Liver (tissue), 9 donors: Measurements from ENCODE around the gene SAP30. TPM values are rescaled to one million over a fixed set of nuclear protein-coding genes. Genes with fewer than 3 reads are reported as not detected.

ENCODE experiments used
- DNase-seq: peaks from one replicate; pipeline ENCODE4 v3.0.0-alpha.2; 2017; ENCODE audit warnings: low spot score
- H3K27ac ChIP-seq, 2 donors: one replicate each; pipeline ENCODE4 v1.7.0; 2013; ENCODE audit warnings: inconsistent platforms in 2 of 2, low read length in 2 of 2, control low read depth in 1 of 2, low read depth in 1 of 2, mild to moderate bottlenecking in 1 of 2
- H3K27me3 ChIP-seq, 4 donors: one replicate each; pipeline versions ENCODE4 v1.6.1 to v1.7.0; 2013; ENCODE audit warnings: low read length in 3 of 4, inconsistent platforms in 1 of 4, mild to moderate bottlenecking in 1 of 4, moderate library complexity in 1 of 4; ENCODE audit not compliant: control insufficient read depth in 4 of 4, insufficient read depth in 4 of 4
- H3K36me3 ChIP-seq, 4 donors: one replicate each; pipeline versions ENCODE4 v1.6.1 to v1.7.0; 2013; ENCODE audit warnings: low read length in 3 of 4, mild to moderate bottlenecking in 3 of 4, low read depth in 1 of 4, moderate library complexity in 1 of 4; ENCODE audit not compliant: control insufficient read depth in 4 of 4, insufficient read depth in 3 of 4
- H3K4me1 ChIP-seq, 4 donors: one replicate each; pipeline versions ENCODE4 v1.6.1 to v1.7.0; 2013; ENCODE audit warnings: low read length in 3 of 4, mild to moderate bottlenecking in 3 of 4, moderate library complexity in 1 of 4; ENCODE audit not compliant: control insufficient read depth in 4 of 4, insufficient read depth in 4 of 4
- H3K4me3 ChIP-seq, 3 donors: one replicate each; pipeline versions ENCODE4 v1.6.1 to v1.7.0; 2013; ENCODE audit warnings: low read length in 3 of 3, control low read depth in 1 of 3, low read depth in 1 of 3, mild to moderate bottlenecking in 1 of 3
- H3K9ac ChIP-seq, 2 donors: one replicate each; pipeline ENCODE4 v1.7.0; 2013; ENCODE audit warnings: low read length in 2 of 2, mild to moderate bottlenecking in 2 of 2, moderate library complexity in 2 of 2, control low read depth in 1 of 2, low read depth in 1 of 2
- H3K9me3 ChIP-seq, 4 donors: one replicate each; pipeline versions ENCODE4 v1.6.1 to v1.7.0; 2013; ENCODE audit warnings: low read length in 3 of 4; ENCODE audit not compliant: control insufficient read depth in 4 of 4
- EGR1 ChIP-seq, 2 donors: IDR thresholded peaks; 2 replicates each; pipeline ENCODE4 v1.6.1; 2016 to 2018; ENCODE audit warnings: antibody characterized with exemption in 2 of 2, low read depth in 2 of 2
- FOXA1 ChIP-seq: IDR thresholded peaks from 2 replicates; pipeline ENCODE4 v1.6.1; 2016; ENCODE audit warnings: antibody characterized with exemption
- FOXA2 ChIP-seq: IDR thresholded peaks from 2 replicates; pipeline ENCODE4 v1.6.1; 2016; ENCODE audit warnings: antibody characterized with exemption
- GABPA ChIP-seq, 2 donors: IDR thresholded peaks in 1 of 2; conservative IDR thresholded peaks in 1 of 2; 2 replicates each; pipeline ENCODE4 v1.6.1; 2016; ENCODE audit warnings: antibody characterized with exemption in 2 of 2, mild to moderate bottlenecking in 1 of 2, moderate library complexity in 1 of 2
- HNF4A ChIP-seq, 2 donors: conservative IDR thresholded peaks; 2 replicates each; pipeline ENCODE4 v1.6.1; 2016; ENCODE audit warnings: antibody characterized with exemption in 2 of 2, mild to moderate bottlenecking in 2 of 2
- HNF4G ChIP-seq: IDR thresholded peaks from 2 replicates; pipeline ENCODE4 v1.6.1; 2016; ENCODE audit warnings: antibody characterized with exemption
- JUND ChIP-seq, 2 donors: IDR thresholded peaks; 2 replicates each; pipeline ENCODE4 v1.6.1; 2016; ENCODE audit warnings: antibody characterized with exemption in 2 of 2
- NR2F2 ChIP-seq: IDR thresholded peaks from 2 replicates; pipeline ENCODE4 v1.6.1; 2016; ENCODE audit warnings: antibody characterized with exemption
- RAD21 ChIP-seq, 2 donors: IDR thresholded peaks; 2 replicates each; pipeline ENCODE4 v1.6.1; 2016; ENCODE audit warnings: antibody characterized with exemption in 2 of 2, mild to moderate bottlenecking in 2 of 2
- RXRA ChIP-seq, 2 donors: IDR thresholded peaks; 2 replicates each; pipeline ENCODE4 v1.6.1; 2017 to 2018; ENCODE audit warnings: antibody characterized with exemption in 2 of 2, mild to moderate bottlenecking in 1 of 2
- SP1 ChIP-seq: IDR thresholded peaks from 2 replicates; pipeline ENCODE4 v1.6.1; 2018; ENCODE audit warnings: antibody characterized with exemption, mild to moderate bottlenecking
- TAF1 ChIP-seq: conservative IDR thresholded peaks from 2 replicates; pipeline ENCODE4 v1.6.1; 2016; ENCODE audit warnings: antibody characterized with exemption, mild to moderate bottlenecking
- YY1 ChIP-seq: IDR thresholded peaks from 2 replicates; pipeline ENCODE4 v1.6.1; 2016; ENCODE audit warnings: antibody characterized with exemption, mild to moderate bottlenecking
- WGBS: extraction: QIAGEN DNeasy Blood & Tissue Kit; methylation state at CpG from one replicate; pipeline ENCODE4 v1.1.7; 2013; 5-methylcytosine and 5-hydroxymethylcytosine counted together
- polyA plus RNA-seq, 2 donors: library from polyadenylated mRNA; stranded (reverse) in 1 of 2; unstranded in 1 of 2; fragments of 200-250 nt in 1 of 2; fragments of >200 nt in 1 of 2; fragmentation: Nextera tagmentation in 1 of 2; extraction: Ambion mirVana in 1 of 2; gene quantifications; one replicate each; pipeline versions ENCODE4 v1.2.1 to v1.2.3, GENCODE V29; 2013 to 2015
- total RNA-seq, 2 donors: library from RNA; depleted of rRNA; stranded (reverse); fragments of >200 nt; gene quantifications; one replicate each; pipeline ENCODE4 v1.2.3, GENCODE V29; 2014
- TF ChIP-seq, protein P1 (sequence below): IDR thresholded peaks from 2 replicates; pipeline ENCODE4 v1.6.1; 2016; ENCODE audit warnings: antibody characterized with exemption
- TF ChIP-seq, protein P2 (sequence below): IDR thresholded peaks from 2 replicates; pipeline ENCODE4 v1.6.1; 2016; ENCODE audit warnings: antibody characterized with exemption, mild to moderate bottlenecking
- TF ChIP-seq, protein P3 (sequence below): IDR thresholded peaks from 2 replicates; pipeline ENCODE4 v1.6.1; 2016; ENCODE audit warnings: antibody characterized with exemption
- TF ChIP-seq, protein P4 (sequence below): IDR thresholded peaks from 2 replicates; pipeline ENCODE4 v1.6.1; 2016; ENCODE audit warnings: antibody characterized with exemption
- TF ChIP-seq, protein P5 (sequence below): fragments of 150-350 bp; IDR thresholded peaks from 2 replicates; pipeline ENCODE4 v1.5.1; 2017; ENCODE audit warnings: improper control_type of control experiment, low read depth, low read length; ENCODE audit not compliant: missing input control
- donor health status: healthy.
- donor health status: healthy.
- donor health status: healthy.
- donor health status: healthy.
- donor health status: healthy.

The SAP30 gene
- total and polyA plus RNA-seq, 4 donors = 1.3 to 10.0 (median 3.7) TPM

DNA sequence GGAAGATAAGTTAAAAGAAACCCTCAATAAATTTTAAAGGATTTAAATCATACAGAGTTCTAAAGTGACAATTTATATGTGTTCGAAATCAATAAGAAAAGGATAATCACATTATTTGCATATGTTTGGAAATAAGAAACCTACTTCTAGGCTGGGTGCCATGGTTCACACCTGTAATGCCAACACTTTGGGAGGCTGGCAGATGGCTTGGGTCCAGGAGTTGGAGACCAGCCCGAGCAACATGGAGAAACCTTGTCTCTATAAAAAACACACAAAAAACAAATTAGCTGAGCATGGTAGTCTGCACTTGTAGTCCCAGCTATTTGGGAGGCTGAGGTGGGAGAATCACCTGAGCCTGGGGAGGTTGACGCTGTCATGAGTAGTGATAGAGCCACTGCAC lies 8.1 kb upstream of the SAP30 start:
- Histone ChIP-seq H3K27ac (no peak overlapping the region), H3K9ac (no peak overlapping the region), H3K27me3 (no peaks in the 10 kb centered on the region), H3K4me1 (no peaks in the 10 kb centered on the region), H3K9me3 (no peaks in the 10 kb centered on the region), H3K36me3 (no peaks in the 10 kb centered on the region), H3K4me3 (no peak overlapping the region)
- WGBS = 94% methylated on average over 3 of the region's 3 CpGs
- TF ChIP-seq HNF4G (no peak), FOXA1 (no peak), SP1 (no peak), HNF4A (conservative IDR thresholded peaks at IDR 0.05) (no peak), YY1 (no peak), RAD21 (IDR thresholded peaks at IDR 0.05) (no peak), TAF1 (no peak), RXRA (IDR thresholded peaks at IDR 0.05) (no peak), JUND (IDR thresholded peaks at IDR 0.05) (no peak), EGR1 (IDR thresholded peaks at IDR 0.05; ENCODE audit: low read depth in 2 of 2) (no peak), GABPA (IDR thresholded peaks at IDR 0.05 in 1 of 2, conservative IDR thresholded peaks at IDR 0.05 in 1 of 2) (no peak), FOXA2 (no peak), NR2F2 (no peak)
- TF ChIP-seq, protein P1, sequence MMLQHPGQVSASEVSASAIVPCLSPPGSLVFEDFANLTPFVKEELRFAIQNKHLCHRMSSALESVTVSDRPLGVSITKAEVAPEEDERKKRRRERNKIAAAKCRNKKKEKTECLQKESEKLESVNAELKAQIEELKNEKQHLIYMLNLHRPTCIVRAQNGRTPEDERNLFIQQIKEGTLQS = no peak
- TF ChIP-seq, protein P2, sequence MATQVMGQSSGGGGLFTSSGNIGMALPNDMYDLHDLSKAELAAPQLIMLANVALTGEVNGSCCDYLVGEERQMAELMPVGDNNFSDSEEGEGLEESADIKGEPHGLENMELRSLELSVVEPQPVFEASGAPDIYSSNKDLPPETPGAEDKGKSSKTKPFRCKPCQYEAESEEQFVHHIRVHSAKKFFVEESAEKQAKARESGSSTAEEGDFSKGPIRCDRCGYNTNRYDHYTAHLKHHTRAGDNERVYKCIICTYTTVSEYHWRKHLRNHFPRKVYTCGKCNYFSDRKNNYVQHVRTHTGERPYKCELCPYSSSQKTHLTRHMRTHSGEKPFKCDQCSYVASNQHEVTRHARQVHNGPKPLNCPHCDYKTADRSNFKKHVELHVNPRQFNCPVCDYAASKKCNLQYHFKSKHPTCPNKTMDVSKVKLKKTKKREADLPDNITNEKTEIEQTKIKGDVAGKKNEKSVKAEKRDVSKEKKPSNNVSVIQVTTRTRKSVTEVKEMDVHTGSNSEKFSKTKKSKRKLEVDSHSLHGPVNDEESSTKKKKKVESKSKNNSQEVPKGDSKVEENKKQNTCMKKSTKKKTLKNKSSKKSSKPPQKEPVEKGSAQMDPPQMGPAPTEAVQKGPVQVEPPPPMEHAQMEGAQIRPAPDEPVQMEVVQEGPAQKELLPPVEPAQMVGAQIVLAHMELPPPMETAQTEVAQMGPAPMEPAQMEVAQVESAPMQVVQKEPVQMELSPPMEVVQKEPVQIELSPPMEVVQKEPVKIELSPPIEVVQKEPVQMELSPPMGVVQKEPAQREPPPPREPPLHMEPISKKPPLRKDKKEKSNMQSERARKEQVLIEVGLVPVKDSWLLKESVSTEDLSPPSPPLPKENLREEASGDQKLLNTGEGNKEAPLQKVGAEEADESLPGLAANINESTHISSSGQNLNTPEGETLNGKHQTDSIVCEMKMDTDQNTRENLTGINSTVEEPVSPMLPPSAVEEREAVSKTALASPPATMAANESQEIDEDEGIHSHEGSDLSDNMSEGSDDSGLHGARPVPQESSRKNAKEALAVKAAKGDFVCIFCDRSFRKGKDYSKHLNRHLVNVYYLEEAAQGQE = no peak
- TF ChIP-seq, protein P3, sequence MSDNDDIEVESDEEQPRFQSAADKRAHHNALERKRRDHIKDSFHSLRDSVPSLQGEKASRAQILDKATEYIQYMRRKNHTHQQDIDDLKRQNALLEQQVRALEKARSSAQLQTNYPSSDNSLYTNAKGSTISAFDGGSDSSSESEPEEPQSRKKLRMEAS = no peak
- TF ChIP-seq, protein P4, sequence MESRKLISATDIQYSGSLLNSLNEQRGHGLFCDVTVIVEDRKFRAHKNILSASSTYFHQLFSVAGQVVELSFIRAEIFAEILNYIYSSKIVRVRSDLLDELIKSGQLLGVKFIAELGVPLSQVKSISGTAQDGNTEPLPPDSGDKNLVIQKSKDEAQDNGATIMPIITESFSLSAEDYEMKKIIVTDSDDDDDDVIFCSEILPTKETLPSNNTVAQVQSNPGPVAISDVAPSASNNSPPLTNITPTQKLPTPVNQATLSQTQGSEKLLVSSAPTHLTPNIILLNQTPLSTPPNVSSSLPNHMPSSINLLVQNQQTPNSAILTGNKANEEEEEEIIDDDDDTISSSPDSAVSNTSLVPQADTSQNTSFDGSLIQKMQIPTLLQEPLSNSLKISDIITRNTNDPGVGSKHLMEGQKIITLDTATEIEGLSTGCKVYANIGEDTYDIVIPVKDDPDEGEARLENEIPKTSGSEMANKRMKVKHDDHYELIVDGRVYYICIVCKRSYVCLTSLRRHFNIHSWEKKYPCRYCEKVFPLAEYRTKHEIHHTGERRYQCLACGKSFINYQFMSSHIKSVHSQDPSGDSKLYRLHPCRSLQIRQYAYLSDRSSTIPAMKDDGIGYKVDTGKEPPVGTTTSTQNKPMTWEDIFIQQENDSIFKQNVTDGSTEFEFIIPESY = no peak
- TF ChIP-seq, protein P5, sequence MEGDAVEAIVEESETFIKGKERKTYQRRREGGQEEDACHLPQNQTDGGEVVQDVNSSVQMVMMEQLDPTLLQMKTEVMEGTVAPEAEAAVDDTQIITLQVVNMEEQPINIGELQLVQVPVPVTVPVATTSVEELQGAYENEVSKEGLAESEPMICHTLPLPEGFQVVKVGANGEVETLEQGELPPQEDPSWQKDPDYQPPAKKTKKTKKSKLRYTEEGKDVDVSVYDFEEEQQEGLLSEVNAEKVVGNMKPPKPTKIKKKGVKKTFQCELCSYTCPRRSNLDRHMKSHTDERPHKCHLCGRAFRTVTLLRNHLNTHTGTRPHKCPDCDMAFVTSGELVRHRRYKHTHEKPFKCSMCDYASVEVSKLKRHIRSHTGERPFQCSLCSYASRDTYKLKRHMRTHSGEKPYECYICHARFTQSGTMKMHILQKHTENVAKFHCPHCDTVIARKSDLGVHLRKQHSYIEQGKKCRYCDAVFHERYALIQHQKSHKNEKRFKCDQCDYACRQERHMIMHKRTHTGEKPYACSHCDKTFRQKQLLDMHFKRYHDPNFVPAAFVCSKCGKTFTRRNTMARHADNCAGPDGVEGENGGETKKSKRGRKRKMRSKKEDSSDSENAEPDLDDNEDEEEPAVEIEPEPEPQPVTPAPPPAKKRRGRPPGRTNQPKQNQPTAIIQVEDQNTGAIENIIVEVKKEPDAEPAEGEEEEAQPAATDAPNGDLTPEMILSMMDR = no peak
- no peak for DNase-seq
